Stimulated activated CD4-positive, alpha-beta T cell treated with anti-CD3 and anti-CD28 coated beads, Interleukin-1b, Interleukin-23, amount 100 ng/mL, for 48 hours (primary cell): ENCODE measurements around the gene KCNRG.
A peak's percentile ranks its signal among the peaks of the same experiment; 100 is the strongest.
"Not testable (repeated sequence)": the region's sequence is repeated elsewhere in the genome, so short reads cannot be mapped to it uniquely, and the experiment has no call there.

Experiments used
- DNase-seq: peaks from one replicate; pipeline ENCODE4 v3.0.0-alpha.2; 2020

KCNRG gene

DNA sequence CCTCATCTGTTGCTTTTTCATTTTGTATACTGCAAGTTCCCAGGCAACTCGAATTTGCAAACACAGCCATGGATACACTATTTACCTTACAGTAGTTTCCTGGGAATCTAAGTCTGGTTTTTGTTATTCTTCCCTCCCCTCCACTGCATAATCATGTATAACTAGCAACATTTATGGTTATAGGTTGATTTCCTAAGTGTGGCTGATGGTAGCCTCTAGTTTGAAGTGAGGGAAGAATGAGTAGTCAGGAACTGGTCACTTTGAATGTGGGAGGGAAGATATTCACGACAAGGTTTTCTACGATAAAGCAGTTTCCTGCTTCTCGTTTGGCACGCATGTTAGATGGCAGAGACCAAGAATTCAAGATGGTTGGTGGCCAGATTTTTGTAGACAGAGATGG lies at the start of gene KCNRG:
KCNRG (plus strand) TSS at position 187 of the 400 bp plus-strand sequence; CDS start at position 237, 50 bp downstream.
- no peak for DNase-seq

DNA sequence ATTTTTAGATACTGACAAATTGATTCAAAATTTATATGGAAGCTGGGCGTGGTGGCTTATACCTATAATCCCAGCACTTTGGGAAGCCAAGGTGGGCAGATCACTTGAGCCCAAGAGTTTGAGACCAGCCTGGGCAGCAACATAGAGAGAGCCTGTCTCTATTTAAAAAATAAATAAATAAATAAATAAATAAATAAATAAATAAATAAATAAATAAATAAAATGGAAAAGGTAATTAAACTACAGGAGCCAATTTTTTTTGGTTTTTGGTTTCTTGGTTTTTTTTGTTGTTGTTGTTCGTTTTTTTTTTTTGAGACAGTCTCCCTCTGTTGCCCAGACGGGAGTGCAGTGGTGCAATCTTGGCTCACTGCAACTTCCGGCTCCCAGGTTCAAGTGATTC lies 47.8 kb upstream of the KCNRG start:
- DNase-seq, result no peak

GRCh38 chr13:49972709-49973108 lies 42.5 kb upstream of the KCNRG start:
- DNase-seq, result no peak

DNA sequence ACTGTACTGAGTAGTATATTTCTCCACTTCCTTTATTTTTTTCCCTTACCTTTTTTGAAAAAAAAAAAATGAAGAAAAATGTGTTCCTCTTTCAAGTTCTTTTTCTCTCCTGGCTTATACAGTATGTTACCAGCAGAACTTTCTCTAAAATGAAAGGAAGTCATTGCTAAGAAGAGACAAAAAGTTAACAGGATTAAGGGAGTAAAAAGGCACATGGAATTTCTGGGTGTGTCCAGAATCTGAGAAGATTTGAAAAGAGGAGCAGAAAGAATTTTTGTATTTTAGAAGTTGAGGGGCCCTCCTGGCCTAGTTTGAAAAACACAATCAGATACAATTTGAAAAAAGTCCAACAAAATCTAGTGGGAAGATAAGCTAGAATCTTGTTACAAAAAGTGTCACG lies 39.4 kb upstream of the KCNRG start:
- DNase-seq, result no peak

DNA sequence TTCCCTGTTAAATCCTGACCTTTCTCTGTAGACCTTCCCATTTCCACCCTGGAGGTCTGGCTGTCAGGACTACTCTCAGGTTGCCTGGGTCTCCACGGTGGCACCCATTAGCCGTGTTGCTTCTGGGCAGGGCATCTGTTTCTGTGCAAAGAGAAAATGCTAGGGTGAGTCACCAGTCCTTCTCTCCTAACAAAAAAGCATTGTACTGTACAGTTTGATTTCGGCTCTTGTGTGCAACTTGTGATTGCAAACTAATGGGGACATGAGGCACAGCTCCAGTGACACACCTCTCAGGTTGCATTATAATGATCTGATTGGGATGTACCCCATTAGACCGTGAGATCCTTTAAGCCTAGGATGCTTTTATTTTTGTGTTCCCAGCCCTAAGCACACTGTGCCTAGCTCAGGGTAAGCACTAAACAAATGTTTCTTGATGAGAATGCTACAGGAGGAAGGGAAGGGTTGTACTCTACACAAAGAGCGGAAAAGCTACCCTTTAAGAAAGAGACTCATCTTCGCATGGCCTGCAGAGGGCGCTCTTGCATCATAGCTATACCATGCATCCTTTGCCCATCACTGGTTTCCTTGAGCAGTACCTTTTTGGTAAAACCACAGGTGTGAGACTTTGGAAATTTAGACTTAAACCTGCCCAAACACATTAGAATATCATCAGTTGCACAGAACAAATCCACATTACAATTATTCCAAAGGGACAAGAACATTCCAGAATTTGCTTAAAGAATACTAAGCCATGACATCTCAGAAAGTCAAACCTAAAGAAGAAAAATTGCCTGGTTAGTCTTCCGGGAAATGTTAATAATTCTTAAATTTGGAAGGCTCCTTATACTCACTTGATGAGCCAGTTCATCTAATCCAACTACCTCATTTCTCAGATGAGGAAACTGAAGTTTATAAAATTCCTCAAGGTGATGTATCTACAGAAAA lies 38.7 kb upstream of the KCNRG start:
- peak; percentile 67 for DNase-seq

DNA sequence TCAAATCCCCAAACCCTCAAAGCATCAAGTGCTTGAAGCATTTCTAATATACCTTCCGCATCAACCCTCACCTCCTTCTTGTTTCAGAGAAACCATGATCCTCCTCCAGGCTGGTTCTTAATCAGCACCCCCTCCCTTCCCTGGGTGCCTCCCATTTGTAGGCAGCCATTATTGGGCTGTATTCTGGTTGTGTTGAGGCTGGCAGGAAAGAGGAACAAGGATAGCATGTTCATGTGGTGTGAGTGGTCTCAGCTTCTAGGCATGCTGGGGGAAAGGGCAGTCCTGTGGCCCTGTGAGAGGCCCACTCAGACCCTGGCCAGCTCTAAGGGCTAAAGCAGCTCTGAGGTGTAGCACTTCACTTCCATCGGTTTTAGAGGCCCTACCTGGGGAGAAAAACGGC lies 37.3 kb upstream of the KCNRG start:
- DNase-seq, result no peak

GRCh38 chr13:49980266-49980665 lies 35.0 kb upstream of the KCNRG start:
- DNase-seq, result no peak

- no peak for DNase-seq
Measured at GRCh38 chr13:49985129-49985528, 30.1 kb upstream of the KCNRG start.

- no peak for DNase-seq
Measured at GRCh38 chr13:49986471-49986870, 28.8 kb upstream of the KCNRG start.

DNA sequence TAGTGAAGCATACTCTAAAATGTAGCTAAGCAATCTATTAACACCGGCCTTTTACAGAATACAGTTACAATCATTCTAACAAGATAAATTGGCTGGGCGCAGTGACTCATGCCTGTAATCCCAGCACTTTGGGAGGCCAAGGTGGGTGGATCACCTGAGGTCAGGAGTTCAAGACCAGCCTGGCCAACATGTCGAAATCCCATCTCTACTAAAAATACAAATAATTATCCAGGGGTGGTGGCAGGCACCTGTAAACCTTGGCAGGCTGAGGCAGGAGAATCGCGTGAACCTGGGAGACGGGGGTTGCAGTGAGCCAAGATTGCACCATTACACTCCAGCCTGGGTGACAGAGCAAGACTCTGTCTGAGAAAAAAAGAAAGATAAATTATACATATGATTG lies 24.6 kb upstream of the KCNRG start:
- not testable (repeated sequence) for DNase-seq

DNA sequence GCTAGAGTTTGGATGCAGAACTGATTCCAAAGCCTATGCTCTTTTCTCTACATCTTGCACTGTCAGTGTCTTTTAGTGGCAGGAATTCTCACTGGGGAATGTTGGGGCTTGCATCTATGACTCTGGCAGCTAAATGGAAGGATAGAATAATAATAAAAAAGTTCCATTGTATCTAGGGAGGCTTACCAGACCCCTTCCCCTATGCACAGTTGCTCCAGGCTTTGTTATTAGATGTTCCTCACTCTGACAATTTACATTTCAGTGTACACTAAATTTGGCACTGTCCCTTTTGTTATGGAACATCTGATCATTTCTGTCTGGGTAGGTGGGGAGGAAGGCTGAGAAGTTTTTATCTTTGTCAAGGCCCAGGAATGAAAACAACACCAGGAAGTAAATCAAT lies 22.1 kb upstream of the KCNRG start:
- DNase-seq, result no peak

DNA sequence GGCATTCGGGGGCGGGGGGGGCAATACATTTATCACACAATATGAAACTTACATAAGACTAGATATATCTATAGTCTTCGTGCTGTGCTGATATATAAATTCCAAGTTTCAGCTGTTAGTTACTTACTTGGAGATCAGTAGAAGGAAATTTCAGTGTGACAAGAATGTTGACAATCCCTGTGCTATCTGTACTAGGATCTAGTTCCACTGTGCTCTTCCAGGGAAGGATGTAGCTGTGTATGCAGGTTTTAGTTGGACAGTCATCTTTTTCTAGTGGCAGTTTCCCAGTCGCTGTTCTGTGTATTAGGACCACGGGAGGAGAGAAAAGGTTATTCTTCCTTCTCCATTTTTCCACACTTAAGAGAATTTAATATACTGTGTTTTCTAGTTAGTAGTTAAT lies 21.6 kb upstream of the KCNRG start:
- no peak for DNase-seq

DNA sequence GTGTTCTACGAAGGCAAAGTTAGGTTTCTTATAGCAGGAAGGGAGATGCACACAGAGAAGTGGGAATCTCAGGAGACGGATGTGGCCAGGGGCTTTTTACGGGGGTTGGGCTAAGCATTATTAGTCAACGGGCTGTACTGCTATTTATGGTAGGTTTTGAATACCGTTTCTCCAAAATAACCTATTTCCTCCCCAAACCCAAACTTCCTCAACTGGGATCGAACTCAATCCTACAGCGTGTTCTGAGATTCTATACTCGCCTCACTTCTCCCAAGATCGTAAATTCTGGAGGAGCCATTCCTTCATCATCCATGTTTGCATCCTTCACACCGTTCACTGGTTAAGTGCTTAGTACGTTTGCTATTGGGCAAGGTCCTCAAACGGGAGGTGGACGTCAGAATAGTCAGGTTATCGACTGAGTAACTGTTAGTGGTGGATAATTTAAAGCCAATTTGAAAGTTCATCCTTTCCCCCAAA lies 19.6 kb upstream of the KCNRG start:
- no peak for DNase-seq

GRCh38 chr13:49996161-49996915 lies 18.9 kb upstream of the KCNRG start:
- peak; percentile 88 for DNase-seq

GRCh38 chr13:49996951-49997895 lies 18.0 kb upstream of the KCNRG start, which contains the start of gene TRIM13:
TRIM13 (plus strand) TSS chr13:49997042; CDS start chr13:50011941, 14,899 bp downstream.
- peak; percentile 78 for DNase-seq

DNA sequence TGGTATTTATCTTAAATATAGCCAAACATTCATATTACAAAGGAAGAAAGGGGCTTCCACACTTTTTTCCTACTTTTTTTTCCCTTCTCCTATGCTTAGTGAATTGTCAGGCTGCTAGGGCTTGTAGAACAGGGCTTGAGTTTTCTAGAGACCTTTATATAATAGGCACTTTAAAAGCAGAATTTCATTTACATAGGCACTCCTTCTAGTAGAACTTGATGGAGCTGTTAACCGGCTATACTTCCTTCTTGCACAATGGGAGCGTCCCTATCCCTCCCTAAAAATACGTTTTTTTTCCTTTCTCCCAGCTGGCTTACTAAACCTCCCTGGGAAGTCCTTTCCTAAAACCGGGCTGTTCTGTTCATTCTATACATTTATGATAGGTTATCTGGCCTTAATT lies 17.3 kb upstream of the KCNRG start:
- no peak for DNase-seq

- no peak for DNase-seq
Measured at GRCh38 chr13:49998714-49999624, 16.3 kb upstream of the KCNRG start.

DNA sequence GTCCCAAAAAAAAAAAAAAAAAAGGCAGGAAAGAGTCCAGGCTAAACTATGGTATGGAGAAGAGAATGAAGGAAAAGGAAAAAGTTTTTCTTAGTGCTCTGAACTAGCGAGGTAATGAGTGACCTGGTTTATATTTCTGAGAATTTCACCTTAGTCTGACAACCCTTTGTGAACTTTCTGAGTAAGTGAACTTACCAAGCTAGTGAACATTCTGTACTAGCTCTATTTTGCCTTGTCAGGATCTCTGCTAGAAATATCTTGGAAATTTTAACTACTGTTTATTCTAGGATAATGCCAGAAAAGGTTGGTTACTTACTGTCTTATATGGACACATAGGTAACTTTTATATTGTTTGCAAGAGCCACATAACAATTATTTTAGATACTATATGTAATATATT lies 14.0 kb upstream of the KCNRG start:
- DNase-seq, result no peak

- DNase-seq, result no peak
Measured at GRCh38 chr13:50006426-50007135, 8.7 kb upstream of the KCNRG start.

DNA sequence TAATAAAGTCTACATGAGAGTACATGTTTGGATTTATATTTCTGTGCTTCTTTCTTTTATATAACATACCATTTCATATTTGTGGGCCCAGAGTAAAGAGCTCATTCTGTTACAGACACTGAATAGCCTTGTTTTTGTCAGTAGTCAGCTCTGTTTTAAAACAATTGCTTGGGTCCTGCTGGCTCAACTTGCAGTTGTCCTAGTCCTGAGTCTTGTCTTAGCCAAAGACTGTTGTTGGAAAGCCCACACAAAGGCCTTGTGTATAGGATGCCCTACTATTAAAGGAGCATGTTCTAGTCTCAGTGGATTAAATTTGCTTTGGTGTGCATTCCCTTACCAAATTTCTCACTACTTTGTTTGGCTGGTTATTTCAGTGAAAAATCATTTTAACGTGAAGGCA lies 3.8 kb upstream of the KCNRG start:
- DNase-seq, result no peak
